Lower leg skin (tissue), 3 donors: ENCODE results near the gene IFI6.

Experiments used
- POLR2A ChIP-seq, 2 donors: fragments of 450-650 bp; IDR thresholded peaks; one replicate each; pipeline ENCODE4 v1.6.1; 2016 to 2017; ENCODE audit warnings: antibody characterized with exemption in 2 of 2, mild to moderate bottlenecking in 1 of 2, moderate library complexity in 1 of 2
- TF ChIP-seq, protein P1 (sequence below), 3 donors: fragments of 450-650 bp; IDR thresholded peaks; one replicate each; pipeline ENCODE4 v1.5.1; 2016; ENCODE audit warnings: antibody characterized with exemption in 3 of 3, mild to moderate bottlenecking in 3 of 3, moderate library complexity in 2 of 3

DNA sequence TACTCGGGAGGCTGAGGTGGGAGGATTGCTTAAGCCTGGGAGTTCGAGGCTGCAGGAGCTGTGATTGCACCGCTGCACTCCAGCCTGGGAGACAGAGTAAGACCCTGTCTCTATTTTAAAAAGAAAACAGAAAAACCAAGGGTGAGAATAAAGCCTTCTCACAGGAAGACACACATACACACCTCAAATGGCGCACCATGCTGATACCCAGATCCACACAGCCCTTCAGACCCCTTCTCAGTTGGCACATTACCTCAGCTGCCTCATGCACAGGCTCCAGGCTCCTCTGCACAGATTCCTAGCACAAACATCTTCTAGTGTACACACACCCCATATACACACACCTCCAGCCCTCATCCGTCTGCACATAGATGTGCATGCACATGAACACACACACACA, 44.9 kb downstream of the IFI6 start:
- TF ChIP-seq, protein P1, sequence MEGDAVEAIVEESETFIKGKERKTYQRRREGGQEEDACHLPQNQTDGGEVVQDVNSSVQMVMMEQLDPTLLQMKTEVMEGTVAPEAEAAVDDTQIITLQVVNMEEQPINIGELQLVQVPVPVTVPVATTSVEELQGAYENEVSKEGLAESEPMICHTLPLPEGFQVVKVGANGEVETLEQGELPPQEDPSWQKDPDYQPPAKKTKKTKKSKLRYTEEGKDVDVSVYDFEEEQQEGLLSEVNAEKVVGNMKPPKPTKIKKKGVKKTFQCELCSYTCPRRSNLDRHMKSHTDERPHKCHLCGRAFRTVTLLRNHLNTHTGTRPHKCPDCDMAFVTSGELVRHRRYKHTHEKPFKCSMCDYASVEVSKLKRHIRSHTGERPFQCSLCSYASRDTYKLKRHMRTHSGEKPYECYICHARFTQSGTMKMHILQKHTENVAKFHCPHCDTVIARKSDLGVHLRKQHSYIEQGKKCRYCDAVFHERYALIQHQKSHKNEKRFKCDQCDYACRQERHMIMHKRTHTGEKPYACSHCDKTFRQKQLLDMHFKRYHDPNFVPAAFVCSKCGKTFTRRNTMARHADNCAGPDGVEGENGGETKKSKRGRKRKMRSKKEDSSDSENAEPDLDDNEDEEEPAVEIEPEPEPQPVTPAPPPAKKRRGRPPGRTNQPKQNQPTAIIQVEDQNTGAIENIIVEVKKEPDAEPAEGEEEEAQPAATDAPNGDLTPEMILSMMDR (IDR thresholded peaks at IDR 0.05) = no peak
- TF ChIP-seq POLR2A (IDR thresholded peaks at IDR 0.05) = no peak
